Measurements from ENCODE around the gene MRPL42.

DNA sequence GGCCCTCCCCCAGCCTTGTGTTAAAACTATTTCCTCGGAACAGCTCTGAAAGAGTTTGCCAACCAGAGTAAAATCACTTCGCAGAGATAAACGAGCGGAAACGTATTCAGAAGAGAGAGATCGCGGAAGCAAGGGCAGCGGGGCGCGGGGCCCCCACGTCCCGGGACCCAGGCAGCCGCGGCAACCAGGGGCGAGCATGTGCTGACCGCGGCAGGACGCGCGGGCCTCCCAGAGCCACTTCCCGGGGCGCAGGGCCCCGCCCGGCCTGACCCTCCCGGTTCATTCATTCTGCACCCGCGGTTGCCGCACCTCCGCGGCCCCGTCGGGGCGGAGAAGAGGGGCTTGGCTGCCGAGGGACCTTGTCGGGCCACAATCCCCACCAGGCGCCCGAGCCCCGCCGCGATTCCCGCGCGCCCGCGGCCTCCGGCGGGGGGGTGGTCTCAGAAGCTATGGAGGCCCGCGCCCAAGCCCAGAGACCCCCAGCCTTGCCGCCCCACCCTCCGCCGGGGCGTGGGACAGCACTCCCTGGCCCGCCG, 26.2 kb upstream of the MRPL42 start:
- TF ChIP-seq, protein P1, sequence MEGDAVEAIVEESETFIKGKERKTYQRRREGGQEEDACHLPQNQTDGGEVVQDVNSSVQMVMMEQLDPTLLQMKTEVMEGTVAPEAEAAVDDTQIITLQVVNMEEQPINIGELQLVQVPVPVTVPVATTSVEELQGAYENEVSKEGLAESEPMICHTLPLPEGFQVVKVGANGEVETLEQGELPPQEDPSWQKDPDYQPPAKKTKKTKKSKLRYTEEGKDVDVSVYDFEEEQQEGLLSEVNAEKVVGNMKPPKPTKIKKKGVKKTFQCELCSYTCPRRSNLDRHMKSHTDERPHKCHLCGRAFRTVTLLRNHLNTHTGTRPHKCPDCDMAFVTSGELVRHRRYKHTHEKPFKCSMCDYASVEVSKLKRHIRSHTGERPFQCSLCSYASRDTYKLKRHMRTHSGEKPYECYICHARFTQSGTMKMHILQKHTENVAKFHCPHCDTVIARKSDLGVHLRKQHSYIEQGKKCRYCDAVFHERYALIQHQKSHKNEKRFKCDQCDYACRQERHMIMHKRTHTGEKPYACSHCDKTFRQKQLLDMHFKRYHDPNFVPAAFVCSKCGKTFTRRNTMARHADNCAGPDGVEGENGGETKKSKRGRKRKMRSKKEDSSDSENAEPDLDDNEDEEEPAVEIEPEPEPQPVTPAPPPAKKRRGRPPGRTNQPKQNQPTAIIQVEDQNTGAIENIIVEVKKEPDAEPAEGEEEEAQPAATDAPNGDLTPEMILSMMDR (IDR thresholded peaks at IDR 0.05) = no peak
- TF ChIP-seq POLR2A (IDR thresholded peaks at IDR 0.05) = no peak

Data from heart left ventricle (tissue), 13 donors.